ENCODE data around the gene ZNF780B. TPM values are rescaled to one million over a fixed set of nuclear protein-coding genes. Genes with fewer than 3 reads are reported as not detected.
"Not testable (repeated sequence)": the region's sequence is repeated elsewhere in the genome, so short reads cannot be mapped to it uniquely, and the experiment has no call there.

ZNF780B gene
- total RNA-seq, 1 donor from 2014 or later = 27.1 TPM

GRCh38 chr19:40056505-40056904 is 474 bp upstream of the ZNF780B start:
- H3K27ac ChIP-seq = peak overlapping the region; percentile 77
- H3K27me3 ChIP-seq (ENCODE audit: low read depth) = no peaks in the 10 kb centered on the region
- intact Hi-C loops (cut with DNase I) = no loop called here
- no peak for TF ChIP-seq CTCF (IDR thresholded peaks at IDR 0.05)
- peaks cover 34% of the 10 kb centered on the region for H3K9me3 ChIP-seq
- peaks cover 17% of the 10 kb centered on the region for H3K4me1 ChIP-seq
- peak overlapping the region; percentile 82 for H3K4me3 ChIP-seq
- ATAC-seq (no peak), DNase-seq (no peak)
- no peaks in the 10 kb centered on the region for H3K36me3 ChIP-seq

- Histone ChIP-seq H3K4me1 (peaks cover 17% of the 10 kb centered on the region), H3K9me3 (peaks cover 25% of the 10 kb centered on the region), H3K36me3 (no peaks in the 10 kb centered on the region), H3K4me3 (peak overlapping the region; percentile 82), H3K27ac (no peak overlapping the region), H3K27me3 (ENCODE audit: low read depth) (no peaks in the 10 kb centered on the region)
- ATAC-seq = no peak
- TF ChIP-seq CTCF (IDR thresholded peaks at IDR 0.05) = no peak
- intact Hi-C loops (cut with DNase I) = no loop called here
- no peak for DNase-seq
Measured at GRCh38 chr19:40055049-40055448, 982 bp downstream of the ZNF780B start.

- Histone ChIP-seq H3K27ac (no peak overlapping the region), H3K9me3 (peaks cover 21% of the 10 kb centered on the region), H3K27me3 (ENCODE audit: low read depth) (no peaks in the 10 kb centered on the region), H3K36me3 (no peaks in the 10 kb centered on the region), H3K4me3 (no peak overlapping the region), H3K4me1 (peaks cover 17% of the 10 kb centered on the region)
- ATAC-seq = no peak
- DNase-seq = no peak
- intact Hi-C loops (cut with DNase I) = no loop called here
- TF ChIP-seq CTCF (IDR thresholded peaks at IDR 0.05) = no peak
Measured at GRCh38 chr19:40054632-40055031, 1.4 kb downstream of the ZNF780B start.

- peaks cover 8% of the 10 kb centered on the region for H3K36me3 ChIP-seq
- no peak for TF ChIP-seq CTCF (IDR thresholded peaks at IDR 0.05)
- H3K4me1 ChIP-seq = peaks cover 17% of the 10 kb centered on the region
- no peak overlapping the region for H3K4me3 ChIP-seq
- intact Hi-C loops (cut with DNase I) = no loop called here
- ATAC-seq (no peak), DNase-seq (no peak)
- no peaks in the 10 kb centered on the region for H3K27me3 ChIP-seq (ENCODE audit: low read depth)
- peaks cover 12% of the 10 kb centered on the region for H3K9me3 ChIP-seq
- no peak overlapping the region for H3K27ac ChIP-seq
Measured at GRCh38 chr19:40053491-40053890, 2.5 kb downstream of the ZNF780B start.

GRCh38 chr19:40041718-40042117 is 14.3 kb downstream of the ZNF780B start:
- H3K4me1 ChIP-seq; intact Hi-C loops (cut with DNase I); ATAC-seq; DNase-seq; H3K27ac ChIP-seq; H3K4me3 ChIP-seq; H3K27me3 ChIP-seq (ENCODE audit: low read depth): not testable (repeated sequence)
- peaks cover 37% of the 10 kb centered on the region for H3K9me3 ChIP-seq
- H3K36me3 ChIP-seq = peaks cover 35% of the 10 kb centered on the region

GRCh38 chr19:40038047-40038446 is 18.0 kb downstream of the ZNF780B start:
- ATAC-seq; H3K4me3 ChIP-seq; H3K36me3 ChIP-seq; DNase-seq; intact Hi-C loops (cut with DNase I); H3K4me1 ChIP-seq; H3K27me3 ChIP-seq (ENCODE audit: low read depth); H3K27ac ChIP-seq: not testable (repeated sequence)
- H3K9me3 ChIP-seq = peaks cover 53% of the 10 kb centered on the region

GRCh38 chr19:40035996-40036395 is 20.0 kb downstream of the ZNF780B start:
- intact Hi-C loops (cut with DNase I) = no loop called here
- Histone ChIP-seq H3K4me1 (no peaks in the 10 kb centered on the region), H3K36me3 (no peaks in the 10 kb centered on the region), H3K27me3 (ENCODE audit: low read depth) (no peaks in the 10 kb centered on the region), H3K27ac (no peak overlapping the region), H3K9me3 (peaks cover 69% of the 10 kb centered on the region), H3K4me3 (no peak overlapping the region)
- no peak for ATAC-seq
- no peak for TF ChIP-seq CTCF (IDR thresholded peaks at IDR 0.05)
- no peak for DNase-seq
